ENCODE measurements around the gene IL17RD. TPM values are rescaled to one million over a fixed set of nuclear protein-coding genes. Genes with fewer than 3 reads are reported as not detected.

Gene IL17RD
- total and polyA plus RNA-seq, 3 experiments from 2014 or later = 0.04 TPM; not detected in 1

DNA sequence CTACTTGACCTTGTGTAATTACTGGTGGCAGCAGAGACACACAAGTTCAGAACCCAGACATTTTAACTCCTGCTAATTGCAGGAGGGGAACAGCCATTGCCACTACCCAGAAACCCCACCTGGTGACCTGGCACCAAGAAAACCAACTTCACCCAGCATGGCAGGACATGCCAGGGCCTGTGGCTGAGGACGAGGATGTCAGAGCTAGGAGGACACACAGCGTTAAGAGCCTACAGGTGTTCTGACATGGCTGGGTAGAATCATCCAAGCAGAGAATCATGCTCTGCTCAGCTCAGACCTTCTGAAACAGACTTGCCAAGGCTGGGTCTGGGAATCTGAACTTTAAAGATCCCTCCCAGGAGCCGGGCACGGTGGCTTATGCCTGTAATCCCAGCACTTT, 116.4 kb downstream of the IL17RD start:
- ChIA-PET CTCF (no interaction called here), POLR2A (no interaction called here)
- Mint-ChIP-seq H3K27ac (peak overlapping the region in 1 of 8 donors; percentile 29), H3K27me3 (peaks cover 8 to 14% of the 10 kb centered on the region in 2 donors), H3K4me1 (no peaks in the 10 kb centered on the region), H3K9me3 (no peaks in the 10 kb centered on the region), H3K36me3 (no peaks in the 10 kb centered on the region), H3K4me3 (no peak overlapping the region)
- Histone ChIP-seq H3K27ac (ENCODE audit: low read depth, low read length) (no peak overlapping the region), H3K9me3 (ENCODE audit: low read length) (no peaks in the 10 kb centered on the region), H3K4me3 (ENCODE audit: low read length) (no peak overlapping the region), H3K27me3 (ENCODE audit: insufficient read depth, low read length, poor library complexity, severe bottlenecking) (no peaks in the 10 kb centered on the region), H3K4me1 (ENCODE audit: insufficient read depth, low read length) (no peaks in the 10 kb centered on the region), H3K36me3 (ENCODE audit: insufficient read depth, low read length) (no peaks in the 10 kb centered on the region)
- DNase-seq = no peak

GRCh38 chr3:57048052-57048671, 117.0 kb downstream of the IL17RD start:
- Mint-ChIP-seq H3K9me3 (no peaks in the 10 kb centered on the region), H3K4me1 (no peaks in the 10 kb centered on the region), H3K27me3 (peaks cover 4 to 12% of the 10 kb centered on the region in 2 donors)

GRCh38 chr3:57046101-57046765, 118.9 kb downstream of the IL17RD start:
- H3K27ac Mint-ChIP-seq = no peak overlapping the region
- Histone ChIP-seq H3K27me3 (ENCODE audit: insufficient read depth, low read length, poor library complexity, severe bottlenecking) (no peaks in the 10 kb centered on the region), H3K27ac (ENCODE audit: low read depth, low read length) (no peak overlapping the region), H3K4me3 (ENCODE audit: low read length) (no peak overlapping the region), H3K36me3 (ENCODE audit: insufficient read depth, low read length) (no peaks in the 10 kb centered on the region), H3K9me3 (ENCODE audit: low read length) (no peaks in the 10 kb centered on the region), H3K4me1 (ENCODE audit: insufficient read depth, low read length) (no peaks in the 10 kb centered on the region)
- DNase-seq = no peak
- H3K4me1 Mint-ChIP-seq = no peaks in the 10 kb centered on the region
- ChIA-PET POLR2A (no interaction called here), CTCF (no interaction called here)
- peaks cover 6 to 18% of the 10 kb centered on the region in 2 donors for H3K27me3 Mint-ChIP-seq
- no peaks in the 10 kb centered on the region for H3K9me3 Mint-ChIP-seq
- H3K4me3 Mint-ChIP-seq = no peak overlapping the region
- no peaks in the 10 kb centered on the region for H3K36me3 Mint-ChIP-seq

More at GRCh38 chr3:57048052-57048671, 117.0 kb downstream of the IL17RD start:
- Histone ChIP-seq H3K4me3 (ENCODE audit: low read length) (no peak overlapping the region), H3K27me3 (ENCODE audit: insufficient read depth, low read length, poor library complexity, severe bottlenecking) (no peaks in the 10 kb centered on the region), H3K4me1 (ENCODE audit: insufficient read depth, low read length) (no peaks in the 10 kb centered on the region), H3K27ac (ENCODE audit: low read depth, low read length) (no peak overlapping the region), H3K36me3 (ENCODE audit: insufficient read depth, low read length) (no peaks in the 10 kb centered on the region), H3K9me3 (ENCODE audit: low read length) (no peaks in the 10 kb centered on the region)
- Mint-ChIP-seq H3K27ac (no peak overlapping the region), H3K4me3 (no peak overlapping the region), H3K36me3 (no peaks in the 10 kb centered on the region)
- no peak for DNase-seq
- ChIA-PET POLR2A (no interaction called here), CTCF (no interaction called here)

DNA sequence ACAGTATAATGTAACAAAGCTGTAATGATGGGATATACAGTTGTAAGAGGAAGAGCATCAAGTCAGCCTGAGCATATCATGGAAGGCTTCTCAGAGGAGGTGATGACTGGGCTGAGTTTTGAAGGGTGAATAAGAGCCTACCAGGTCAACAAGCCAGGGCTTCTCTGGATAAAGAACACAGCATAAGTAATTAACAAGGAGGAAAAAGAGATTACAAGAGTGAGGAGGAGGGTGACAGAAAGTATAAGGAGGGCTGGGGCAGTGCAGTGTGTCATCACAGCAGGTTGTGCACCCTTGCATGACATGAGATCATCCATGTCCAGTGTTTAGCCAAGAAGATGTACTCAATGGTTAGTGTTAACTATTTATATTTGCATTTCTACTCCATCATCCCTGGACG, 121.6 kb downstream of the IL17RD start:
- ChIA-PET POLR2A (interaction anchor here (0.8 kb wide), 1 partner anchor 98 kb away, joined by 4 read pairs; no protein-coding TSS in a partner anchor), CTCF (no interaction called here)
- peaks cover 10 to 42% of the 10 kb centered on the region in 2 donors for H3K27me3 Mint-ChIP-seq
- Histone ChIP-seq H3K9me3 (ENCODE audit: low read length) (no peaks in the 10 kb centered on the region), H3K36me3 (ENCODE audit: insufficient read depth, low read length) (no peaks in the 10 kb centered on the region), H3K27ac (ENCODE audit: low read depth, low read length) (no peak overlapping the region), H3K27me3 (ENCODE audit: insufficient read depth, low read length, poor library complexity, severe bottlenecking) (no peaks in the 10 kb centered on the region), H3K4me1 (ENCODE audit: insufficient read depth, low read length) (no peaks in the 10 kb centered on the region), H3K4me3 (ENCODE audit: low read length) (no peak overlapping the region)
- H3K27ac Mint-ChIP-seq = peak overlapping the region in 1 of 8 donors; percentile 3
- no peak overlapping the region for H3K4me3 Mint-ChIP-seq
- DNase-seq = no peak
- no peaks in the 10 kb centered on the region for H3K36me3 Mint-ChIP-seq
- no peaks in the 10 kb centered on the region for H3K4me1 Mint-ChIP-seq
- no peaks in the 10 kb centered on the region for H3K9me3 Mint-ChIP-seq

DNA sequence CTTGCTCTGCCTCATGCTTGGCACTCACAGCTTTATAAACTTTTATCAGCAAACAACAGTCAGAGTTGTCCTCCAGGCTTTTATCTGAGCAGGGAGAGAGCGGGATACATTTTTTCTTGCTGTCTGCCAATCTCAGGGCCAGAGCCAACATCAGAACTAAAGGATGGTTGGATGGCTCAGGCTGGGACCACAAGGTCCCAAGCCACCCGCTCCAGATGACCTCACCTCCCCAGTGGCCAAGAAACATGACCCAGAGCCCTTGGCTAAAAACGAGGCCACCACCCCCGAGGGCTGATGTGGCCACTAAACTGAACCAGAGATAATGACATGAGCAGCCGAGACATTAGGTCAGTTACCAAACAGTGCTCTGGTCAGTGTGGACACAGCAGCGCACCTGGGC, 123.5 kb downstream of the IL17RD start:
- Mint-ChIP-seq H3K4me1 (no peaks in the 10 kb centered on the region), H3K36me3 (no peaks in the 10 kb centered on the region)
- CTCF ChIA-PET = no interaction called here

More for the DNA sequence above, 123.5 kb downstream of the IL17RD start:
- Mint-ChIP-seq H3K27ac (no peak overlapping the region), H3K9me3 (no peaks in the 10 kb centered on the region), H3K27me3 (peaks cover 9 to 46% of the 10 kb centered on the region in 2 donors), H3K4me3 (no peak overlapping the region)
- no peak overlapping the region for H3K27ac ChIP-seq (ENCODE audit: low read depth, low read length)
- no peak overlapping the region for H3K4me3 ChIP-seq (ENCODE audit: low read length)
- H3K27me3 ChIP-seq (ENCODE audit: insufficient read depth, low read length, poor library complexity, severe bottlenecking) = no peaks in the 10 kb centered on the region
- H3K36me3 ChIP-seq (ENCODE audit: insufficient read depth, low read length) = no peaks in the 10 kb centered on the region
- POLR2A ChIA-PET = no interaction called here
- H3K9me3 ChIP-seq (ENCODE audit: low read length) = no peaks in the 10 kb centered on the region
- no peaks in the 10 kb centered on the region for H3K4me1 ChIP-seq (ENCODE audit: insufficient read depth, low read length)
- DNase-seq = no peak

Other genes with a start within 250 kb of the IL17RD start
- not detected for gene SPATA12, start 104.7 kb downstream of the IL17RD start, total RNA-seq
- not detected for gene SPATA12, start 104.7 kb downstream of the IL17RD start, polyA plus RNA-seq
- gene HESX1, start 34.6 kb upstream of the IL17RD start, total RNA-seq = under 1 TPM in 1 of 2 experiments, not detected in 1; 0.44 TPM
- not detected for gene HESX1, start 34.6 kb upstream of the IL17RD start, polyA plus RNA-seq
- gene APPL1, start 62.4 kb upstream of the IL17RD start, total RNA-seq = 10 to 100 TPM; 35.9 to 36.1 TPM
- gene APPL1, start 62.4 kb upstream of the IL17RD start, polyA plus RNA-seq = 43.5 TPM
- gene ASB14, start 127.3 kb upstream of the IL17RD start, total RNA-seq = not detected
- 0.24 TPM for gene ASB14, start 127.3 kb upstream of the IL17RD start, polyA plus RNA-seq

All from CD8-positive, alpha-beta memory T cell (primary cell).